Choroid plexus epithelial cell (primary cell): ENCODE results near the gene GPRIN2.

ENCODE experiments used
- DNase-seq: peaks from one replicate; pipeline ENCODE4 v3.0.0-alpha.2; 2010; ENCODE audit warnings: low read depth
- H3K4me3 ChIP-seq: 2 replicates; pipeline ENCODE4 v1.5.1; 2011; ENCODE audit warnings: low read depth, mild to moderate bottlenecking, control low read depth, low read length, moderate library complexity
- CTCF ChIP-seq: conservative IDR thresholded peaks from 2 replicates; pipeline ENCODE4 v1.5.1; 2011; ENCODE audit warnings: low read depth, mild to moderate bottlenecking, control low read depth, inconsistent platforms, low read length, moderate library complexity

Gene GPRIN2

GRCh38 chr10:46540412-46541016, 15.9 kb downstream of the GPRIN2 start:
- TF ChIP-seq CTCF = no peak
- peak overlapping the region; percentile 56 for H3K4me3 ChIP-seq
- peak; percentile 45 for DNase-seq

GRCh38 chr10:46539596-46540411, 16.7 kb downstream of the GPRIN2 start:
- H3K4me3 ChIP-seq = no peak overlapping the region
- no peak for TF ChIP-seq CTCF
- peak; percentile 95 for DNase-seq

- no peak for TF ChIP-seq CTCF
- DNase-seq = peak; percentile 45
- no peak overlapping the region for H3K4me3 ChIP-seq
Measured at GRCh38 chr10:46538717-46539426, 17.6 kb downstream of the GPRIN2 start.

GRCh38 chr10:46538155-46538554, 18.3 kb downstream of the GPRIN2 start:
- no peak for TF ChIP-seq CTCF
- DNase-seq = no peak
- no peak overlapping the region for H3K4me3 ChIP-seq

- peak; percentile 63 for DNase-seq
- TF ChIP-seq CTCF = no peak
Measured at GRCh38 chr10:46537309-46537708, 19.1 kb downstream of the GPRIN2 start.

GRCh38 chr10:46536781-46537180, 19.7 kb downstream of the GPRIN2 start:
- H3K4me3 ChIP-seq = no peak overlapping the region
- no peak for DNase-seq
- no peak for TF ChIP-seq CTCF

More at GRCh38 chr10:46537309-46537708, 19.1 kb downstream of the GPRIN2 start:
- no peak overlapping the region for H3K4me3 ChIP-seq
